Neural crest cell (in vitro differentiated cells): ENCODE results near the gene SSTR1. TPM values are rescaled to one million over a fixed set of nuclear protein-coding genes. Genes with fewer than 3 reads are reported as not detected.

Source experiments
- DNase-seq: peaks from one replicate; pipeline ENCODE4 v3.0.0; 2021; ENCODE audit warnings: low read depth, mixed read lengths, low spot score
- H3K27ac Mint-ChIP-seq: one replicate; pipeline ENCODE4 v1.8.0; 2021; ENCODE audit warnings: mild to moderate bottlenecking, mixed read lengths; ENCODE audit not compliant: unreplicated experiment
- H3K27me3 Mint-ChIP-seq: 2 replicates; pipeline ENCODE4 v1.8.0; 2021; ENCODE audit warnings: low read depth, mild to moderate bottlenecking, mixed read lengths
- H3K36me3 Mint-ChIP-seq: 2 replicates; pipeline ENCODE4 v1.8.0; 2021; ENCODE audit warnings: low read depth, mild to moderate bottlenecking, mixed read lengths
- H3K4me1 Mint-ChIP-seq: 2 replicates; pipeline ENCODE4 v1.8.0; 2021; ENCODE audit warnings: mixed read lengths
- H3K4me3 Mint-ChIP-seq: one replicate; pipeline ENCODE4 v1.8.0; 2021; ENCODE audit warnings: mild to moderate bottlenecking, mixed read lengths
- H3K9me3 Mint-ChIP-seq: 2 replicates; pipeline ENCODE4 v1.8.0; 2021; ENCODE audit warnings: mixed read lengths
- CTCF ChIP-seq: fragments of 200-600 bp; sonication (generic); conservative IDR thresholded peaks from 2 replicates; pipeline ENCODE4 v1.5.0; 2021; ENCODE audit warnings: antibody characterized with exemption, mild to moderate bottlenecking
- total RNA-seq: library from RNA; stranded (reverse); gene quantifications from 2 replicates; pipeline ENCODE4 v1.2.1, GENCODE V29; 2021

SSTR1 gene
- total RNA-seq, 1 donor from 2014 or later = not detected

GRCh38 chr14:38255673-38256532, 48.2 kb downstream of the SSTR1 start, which contains the start of gene CLEC14A:
CLEC14A (minus strand) TSS chr14:38256093; CDS start chr14:38256022, 71 bp downstream.
- Mint-ChIP-seq H3K4me1 (no peaks in the 10 kb centered on the region), H3K9me3 (no peaks in the 10 kb centered on the region), H3K27ac (no peak within 1 kb of the TSS), H3K27me3 (peaks cover 72% of the 10 kb centered on the region), H3K36me3 (no peaks in the 10 kb centered on the region), H3K4me3 (peak within 1 kb of the TSS; percentile 77)
- TF ChIP-seq CTCF = no peak
- DNase-seq = peak; percentile 23

GRCh38 chr14:38256533-38256840, 48.8 kb downstream of the SSTR1 start:
- Mint-ChIP-seq H3K9me3 (peaks cover 5% of the 10 kb centered on the region), H3K27ac (no peak overlapping the region), H3K4me1 (no peaks in the 10 kb centered on the region), H3K36me3 (no peaks in the 10 kb centered on the region), H3K27me3 (peaks cover 76% of the 10 kb centered on the region), H3K4me3 (peak overlapping the region; percentile 77)
- no peak for TF ChIP-seq CTCF
- DNase-seq = no peak

- TF ChIP-seq CTCF = no peak
- Mint-ChIP-seq H3K9me3 (peaks cover 12% of the 10 kb centered on the region), H3K27me3 (peaks cover 78% of the 10 kb centered on the region), H3K36me3 (no peaks in the 10 kb centered on the region), H3K27ac (no peak overlapping the region), H3K4me1 (no peaks in the 10 kb centered on the region), H3K4me3 (no peak overlapping the region)
- DNase-seq = no peak
Observed at GRCh38 chr14:38257507-38257906, 49.8 kb downstream of the SSTR1 start.

- no peak overlapping the region for H3K4me3 Mint-ChIP-seq
- peaks cover 24% of the 10 kb centered on the region for H3K9me3 Mint-ChIP-seq
- no peaks in the 10 kb centered on the region for H3K4me1 Mint-ChIP-seq
- TF ChIP-seq CTCF = no peak
- peaks cover 76% of the 10 kb centered on the region for H3K27me3 Mint-ChIP-seq
- no peak for DNase-seq
- H3K36me3 Mint-ChIP-seq = no peaks in the 10 kb centered on the region
- no peak overlapping the region for H3K27ac Mint-ChIP-seq
Observed at GRCh38 chr14:38261620-38262019, 53.9 kb downstream of the SSTR1 start.

Other genes starting within 250 kb of the SSTR1 start
- not detected in 2 replicates for gene CLEC14A, start 48.2 kb downstream of the SSTR1 start, total RNA-seq